GM19438 (cell line): ENCODE results near the gene PALS1.

Experiments
- ATAC-seq: cut with Tn5 transposase; IDR thresholded peaks from one replicate; pipeline ENCODE4 v1.9.1; 2021; ENCODE audit warnings: low read depth; ENCODE audit not compliant: unreplicated experiment

Gene PALS1

GRCh38 chr14:67241411-67242167 lies at the start of gene PALS1:
TSS of gene PALS1 (plus strand) at chr14:67241435. CDS start at chr14:67279171, 37,736 bp downstream.
- peak; percentile 40 for ATAC-seq

GRCh38 chr14:67191768-67192290 lies 49.4 kb upstream of the PALS1 start:
- no peak for ATAC-seq

DNA sequence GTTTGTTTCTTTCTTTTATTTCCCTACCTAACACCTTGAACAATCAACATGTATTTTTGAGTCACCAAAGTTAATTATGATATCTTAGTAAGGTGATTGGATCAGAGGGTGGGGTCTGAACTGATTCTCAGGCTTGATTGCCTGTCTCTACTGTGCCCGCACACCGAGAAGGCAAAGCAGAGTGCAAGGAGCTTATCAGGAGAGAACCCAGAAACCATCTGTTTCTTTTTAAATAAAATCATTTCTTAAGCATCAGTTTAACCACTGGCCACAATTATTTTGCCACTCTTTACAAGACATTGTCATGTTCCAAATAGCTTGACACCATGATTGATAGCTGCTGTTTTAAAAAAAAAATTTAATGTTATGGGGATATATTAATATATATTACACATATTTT lies 48.9 kb upstream of the PALS1 start:
- ATAC-seq: no peak

DNA sequence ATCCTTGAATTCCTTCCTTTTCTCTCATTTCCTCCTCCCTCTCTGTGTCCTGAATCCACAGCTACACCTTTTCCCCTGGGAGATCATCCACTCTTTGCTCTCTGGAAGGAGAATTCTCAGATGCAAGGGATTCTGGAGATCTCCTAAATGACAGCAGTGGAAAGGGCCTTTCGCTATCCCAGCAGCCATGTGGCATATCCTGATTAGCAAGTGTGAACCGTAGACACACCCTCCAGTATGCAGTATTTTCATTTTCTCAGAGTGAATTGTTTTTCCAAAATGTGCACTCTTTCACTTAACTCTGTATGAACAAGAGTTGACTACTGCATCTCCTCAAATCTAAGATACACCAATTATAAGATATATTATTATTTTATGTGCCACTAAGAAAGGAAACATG lies 46.0 kb upstream of the PALS1 start:
- no peak for ATAC-seq

DNA sequence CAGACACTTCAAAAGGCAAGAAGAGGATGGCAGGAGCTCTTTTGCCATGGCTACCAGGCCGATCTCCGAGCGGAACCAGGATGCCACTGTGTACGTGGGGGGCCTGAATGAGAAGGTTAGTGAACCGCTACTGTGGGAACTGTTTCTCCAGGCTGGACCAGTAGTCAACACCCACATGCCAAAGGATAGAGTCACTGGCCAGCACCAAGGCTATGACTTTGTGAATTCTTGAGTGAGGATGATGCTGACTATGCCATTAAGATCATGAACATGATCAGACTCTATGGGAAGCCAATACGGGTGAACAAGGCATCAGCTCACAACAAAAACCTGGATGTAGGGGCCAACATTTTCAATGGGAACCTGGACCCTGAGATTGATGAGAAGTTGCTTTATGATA lies 42.2 kb upstream of the PALS1 start:
- ATAC-seq: no peak

DNA sequence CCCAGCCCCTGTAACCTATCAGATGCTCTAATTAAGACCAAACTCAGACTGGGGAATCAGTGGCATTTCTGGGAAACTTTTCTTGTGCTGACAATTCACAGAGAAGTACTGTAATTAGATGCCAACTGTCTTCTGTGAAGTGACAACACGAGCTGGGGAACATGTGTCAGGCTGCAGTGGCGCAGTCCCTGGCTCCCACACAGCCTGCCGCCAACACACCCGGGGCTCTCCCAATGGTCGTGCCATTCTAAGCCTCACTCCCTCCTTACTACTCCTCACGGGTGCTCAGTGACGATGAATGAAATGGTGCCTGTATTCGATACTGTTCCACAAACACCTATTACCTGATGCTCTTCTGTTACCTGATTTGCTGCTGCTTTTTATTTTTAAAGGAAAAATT lies 33.4 kb upstream of the PALS1 start:
- no peak for ATAC-seq

GRCh38 chr14:67218126-67218525 lies 23.1 kb upstream of the PALS1 start:
- no peak for ATAC-seq

- no peak for ATAC-seq
These were observed 19.8 kb upstream of the PALS1 start for GRCh38 chr14:67221248-67221981.

- ATAC-seq: no peak
These were observed 19.3 kb upstream of the PALS1 start for GRCh38 chr14:67221982-67222328.

GRCh38 chr14:67225523-67225922 lies 15.7 kb upstream of the PALS1 start:
- ATAC-seq: no peak

DNA sequence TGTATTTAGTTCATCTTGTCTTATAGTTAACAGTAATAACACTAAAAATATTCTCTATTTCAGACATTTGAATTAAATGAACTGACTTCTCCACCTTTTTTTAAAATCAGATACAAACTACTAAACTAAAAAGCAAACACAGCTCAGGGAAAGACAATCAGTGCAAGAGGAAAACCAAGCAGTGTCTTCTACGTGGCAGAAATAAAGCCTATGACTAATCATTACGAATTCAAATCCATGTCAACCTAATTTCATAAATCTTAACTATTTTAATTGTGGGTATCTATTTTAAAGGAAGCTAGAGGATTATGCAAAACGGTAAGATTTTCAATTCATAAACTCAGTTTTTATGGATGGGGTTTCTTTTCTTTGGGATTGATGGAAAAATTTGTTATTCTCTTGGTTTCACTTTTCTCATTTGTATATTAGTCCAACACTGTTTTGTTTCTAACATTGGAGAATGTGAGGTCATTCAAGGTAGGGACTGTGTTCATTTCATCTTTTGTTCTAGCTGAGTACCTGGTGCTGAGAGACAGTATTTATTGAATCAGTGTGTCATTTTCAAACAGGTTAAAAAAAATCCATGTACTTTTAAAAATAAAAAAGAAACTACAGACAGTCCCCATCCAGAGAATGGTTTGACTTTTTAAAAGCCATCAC lies 12.8 kb upstream of the PALS1 start:
- ATAC-seq: no peak

DNA sequence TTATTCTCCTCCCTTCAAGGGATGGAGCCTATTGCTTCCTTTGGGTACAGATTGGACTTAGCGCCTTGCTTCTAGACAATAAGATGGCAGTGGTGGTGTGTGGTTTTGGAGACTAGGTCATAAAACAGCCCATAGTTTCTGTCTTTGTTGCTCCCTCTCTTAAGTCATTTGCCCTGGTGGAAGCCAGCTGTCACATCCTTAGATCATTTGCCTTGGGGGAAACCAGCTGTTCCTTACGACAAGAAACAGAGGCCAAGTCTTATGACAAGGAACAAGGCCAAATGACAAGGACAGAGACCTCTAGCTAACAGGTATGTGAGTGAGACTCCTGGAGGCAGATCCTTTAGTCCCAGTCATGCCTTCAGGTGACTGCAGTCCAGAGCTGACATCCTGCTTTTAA lies 9.2 kb upstream of the PALS1 start:
- ATAC-seq: no peak

DNA sequence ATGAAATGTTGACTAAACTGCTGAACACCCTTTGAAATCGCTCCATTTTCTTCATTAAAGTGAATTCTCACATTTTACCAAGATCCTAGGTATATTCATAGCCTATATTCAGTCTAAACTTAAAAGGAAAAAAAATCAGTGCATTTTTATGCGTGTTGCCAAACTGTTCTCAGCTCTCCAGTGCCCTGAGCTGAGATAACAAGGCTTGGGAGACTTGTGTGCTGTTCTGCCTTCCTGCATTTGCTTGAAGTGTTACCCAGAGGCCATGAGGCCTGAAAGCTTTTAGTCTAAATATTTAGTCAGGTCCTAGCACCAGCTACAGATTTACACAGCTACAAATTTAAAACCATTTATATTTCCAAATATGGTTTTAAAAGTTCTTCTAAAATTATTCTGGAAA lies 8.6 kb upstream of the PALS1 start:
- no peak for ATAC-seq

DNA sequence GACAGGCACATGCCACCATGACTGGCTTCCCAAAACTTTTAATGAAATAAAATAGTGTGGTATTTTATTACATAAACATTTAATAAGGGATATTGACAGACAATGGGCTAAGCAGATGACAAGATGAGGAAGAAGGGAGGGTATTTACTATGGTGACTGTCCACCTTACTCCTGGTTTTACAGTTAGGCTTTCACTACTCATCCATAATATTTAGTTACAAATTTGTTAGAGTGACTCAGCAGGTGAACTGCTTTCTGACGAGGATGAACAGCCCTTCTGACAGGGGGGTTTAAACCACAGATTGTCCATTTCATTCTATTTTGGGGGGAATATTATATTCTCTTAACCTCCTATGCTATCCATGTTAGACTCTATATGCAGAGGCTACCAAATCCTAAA lies 3.6 kb upstream of the PALS1 start:
- no peak for ATAC-seq

DNA sequence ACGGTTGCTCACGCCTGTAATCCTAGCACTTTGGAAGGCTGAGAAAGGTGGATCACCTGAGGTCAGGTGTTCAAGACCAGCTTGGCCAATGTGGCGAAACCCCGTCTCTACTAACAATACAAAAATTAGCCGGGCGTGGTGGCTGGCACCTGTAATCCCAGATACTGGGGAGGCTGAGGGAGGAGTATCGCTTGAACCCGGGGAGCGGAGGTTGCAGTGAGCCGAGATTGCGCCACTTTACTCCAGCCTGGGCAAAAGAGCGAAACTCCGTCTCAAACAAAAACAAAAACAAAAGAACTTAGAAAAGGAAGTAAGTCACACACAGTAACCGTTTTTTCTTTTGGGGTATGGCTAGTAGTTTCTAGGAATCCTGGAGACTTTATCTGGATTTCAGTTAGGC lies 1.7 kb upstream of the PALS1 start:
- ATAC-seq: no peak

GRCh38 chr14:67240168-67240932 lies 885 bp upstream of the PALS1 start:
- peak; percentile 24 for ATAC-seq

DNA sequence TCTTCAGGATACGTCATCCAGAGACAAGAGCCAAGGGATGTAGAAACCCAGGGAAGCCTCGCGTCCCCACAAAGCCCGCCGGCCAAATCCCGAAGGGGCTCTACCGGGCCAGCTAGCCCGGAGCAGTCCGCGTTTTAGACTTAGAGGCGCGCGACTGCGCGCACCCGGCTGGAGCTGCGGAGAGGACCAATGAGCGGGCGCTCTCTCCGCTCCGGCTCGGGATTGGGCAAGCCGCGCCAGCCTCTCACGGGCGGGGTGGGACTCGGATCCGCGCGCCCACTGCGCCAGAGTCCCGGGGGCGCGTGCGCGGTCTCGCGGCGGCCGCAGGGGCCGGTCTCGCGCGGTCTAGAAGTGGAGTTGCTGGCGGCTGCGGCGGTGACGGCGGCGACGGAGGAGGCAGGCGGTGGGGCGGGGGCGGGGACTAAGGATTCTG lies 241 bp upstream of the PALS1 start:
- peak; percentile 89 for ATAC-seq

DNA sequence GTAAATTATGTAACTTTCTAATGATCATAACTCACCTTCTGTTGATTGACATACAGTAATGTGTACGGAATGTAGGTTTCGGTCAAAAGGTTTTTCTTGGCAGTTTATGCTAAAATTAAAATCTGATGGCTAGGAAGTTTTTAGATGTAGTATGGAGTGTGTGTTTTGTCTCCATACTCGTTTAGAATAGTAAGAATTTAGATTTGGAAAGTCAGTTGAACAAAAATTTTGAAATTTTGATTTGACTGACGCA lies 859 bp downstream of the PALS1 start:
- no peak for ATAC-seq

DNA sequence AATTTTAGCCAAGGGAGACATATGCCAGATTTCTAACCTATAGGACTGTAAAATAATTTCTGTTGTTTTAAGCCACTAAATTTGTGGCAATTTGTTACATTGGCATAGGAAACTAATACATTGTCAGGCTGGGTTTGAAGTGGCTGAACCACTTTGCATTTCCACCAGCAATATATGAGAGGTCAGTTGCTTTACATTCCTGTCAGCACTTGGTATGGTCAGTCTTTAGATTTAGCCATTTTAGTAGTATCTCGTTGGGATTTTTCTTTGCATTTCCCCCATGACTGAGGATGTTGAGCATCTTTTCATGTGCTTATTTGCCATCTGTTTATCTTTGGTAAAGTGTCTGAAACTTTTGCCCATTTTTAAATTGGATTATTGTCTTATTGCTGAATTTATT lies 3.9 kb downstream of the PALS1 start:
- ATAC-seq: no peak

DNA sequence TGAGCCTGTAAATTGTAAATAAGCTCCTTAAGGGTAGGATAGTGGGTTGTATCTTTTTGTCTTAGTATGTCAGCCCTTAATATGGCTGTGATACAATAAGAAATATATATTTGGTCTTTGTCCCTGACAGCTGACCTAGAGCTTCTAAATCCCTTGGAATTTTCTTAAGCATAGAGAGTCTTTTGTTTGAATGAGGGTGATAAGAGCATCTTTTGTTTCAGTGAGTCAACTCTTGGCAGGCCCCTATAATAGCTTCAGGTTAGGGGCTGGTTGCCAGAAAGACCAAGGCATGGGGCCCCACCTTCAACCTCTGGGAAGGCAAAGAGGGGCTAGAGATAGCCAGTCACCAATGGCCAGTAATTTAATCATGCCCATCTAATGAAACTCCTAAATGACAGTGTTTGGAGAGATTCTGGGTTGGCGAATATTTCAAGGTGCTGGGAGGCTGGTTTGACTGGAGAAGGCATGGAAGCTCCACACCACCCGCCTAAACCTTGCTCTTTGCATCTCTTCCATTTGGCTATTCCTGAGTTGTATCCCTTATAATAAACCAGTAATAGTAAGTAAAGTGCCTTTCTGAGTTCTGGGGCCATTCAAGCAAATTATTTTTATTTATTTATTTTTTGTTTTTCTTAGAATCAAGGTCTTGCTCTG lies 10.5 kb downstream of the PALS1 start:
- no peak for ATAC-seq
